ENCODE measurements around the gene MMD.
"Not testable (repeated sequence)": the region's sequence is repeated elsewhere in the genome, so short reads cannot be mapped to it uniquely, and the experiment has no call there.

- TF ChIP-seq CTCF, POLR2A (IDR thresholded peaks at IDR 0.05): not testable (repeated sequence)
These were observed 31.9 kb downstream of the MMD start for GRCh38 chr17:55389715-55390114.

All from testis (tissue), 2 donors.